HG02798 (cell line): ENCODE measurements around the gene KRTAP2-4.
"Not testable (repeated sequence)": the region's sequence is repeated elsewhere in the genome, so short reads cannot be mapped to it uniquely, and the experiment has no call there.

Experiments used
- ATAC-seq: cut with Tn5 transposase; IDR thresholded peaks from one replicate; pipeline ENCODE4 v1.9.1; 2021; ENCODE audit warnings: mild to moderate bottlenecking; ENCODE audit not compliant: unreplicated experiment, poor library complexity

KRTAP2-4 gene

DNA sequence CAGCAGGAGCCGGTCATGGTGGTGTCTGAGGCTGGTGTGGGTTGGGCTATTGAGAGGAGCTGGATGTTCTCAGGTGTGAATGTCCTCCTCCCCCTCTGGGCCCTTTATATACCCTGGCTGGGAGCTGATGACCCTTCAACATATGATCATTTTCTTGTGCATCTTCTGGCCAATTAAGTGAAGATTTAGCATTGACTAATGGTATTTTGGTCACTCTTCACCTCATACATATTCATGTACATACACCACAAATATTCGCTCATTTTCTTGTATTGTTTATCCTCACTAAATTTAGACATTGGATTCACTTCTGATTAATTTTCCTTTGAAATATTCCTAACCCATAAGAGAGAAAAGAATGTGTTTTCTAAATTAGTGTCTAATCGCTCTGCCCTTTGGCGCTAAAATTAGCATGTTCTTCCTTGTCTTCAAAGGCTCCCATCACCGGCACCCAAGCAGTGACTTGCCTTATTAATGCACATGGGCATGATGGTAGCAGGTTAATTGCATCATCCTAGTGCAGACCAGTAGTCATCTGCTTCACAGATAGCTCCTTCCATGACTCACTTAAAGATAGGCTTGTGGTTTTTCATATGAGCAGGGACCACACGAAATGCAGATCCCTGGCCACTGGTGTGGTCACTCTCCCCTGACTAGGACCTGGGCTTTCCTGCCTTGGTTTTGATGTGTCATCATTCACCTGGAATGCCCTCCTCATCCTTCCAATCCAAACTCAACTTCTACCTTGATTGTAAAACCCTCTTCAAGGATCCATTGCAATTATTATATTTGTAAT, at the start of gene KRTAP2-4:
Gene KRTAP2-4 (minus strand): TSS at position 51 of the 796 bp plus-strand sequence. CDS start 34 bp downstream, at position 17.
- no peak for ATAC-seq

GRCh38 chr17:41111151-41111885, 45.6 kb upstream of the KRTAP2-4 start:
- ATAC-seq, result no peak

DNA sequence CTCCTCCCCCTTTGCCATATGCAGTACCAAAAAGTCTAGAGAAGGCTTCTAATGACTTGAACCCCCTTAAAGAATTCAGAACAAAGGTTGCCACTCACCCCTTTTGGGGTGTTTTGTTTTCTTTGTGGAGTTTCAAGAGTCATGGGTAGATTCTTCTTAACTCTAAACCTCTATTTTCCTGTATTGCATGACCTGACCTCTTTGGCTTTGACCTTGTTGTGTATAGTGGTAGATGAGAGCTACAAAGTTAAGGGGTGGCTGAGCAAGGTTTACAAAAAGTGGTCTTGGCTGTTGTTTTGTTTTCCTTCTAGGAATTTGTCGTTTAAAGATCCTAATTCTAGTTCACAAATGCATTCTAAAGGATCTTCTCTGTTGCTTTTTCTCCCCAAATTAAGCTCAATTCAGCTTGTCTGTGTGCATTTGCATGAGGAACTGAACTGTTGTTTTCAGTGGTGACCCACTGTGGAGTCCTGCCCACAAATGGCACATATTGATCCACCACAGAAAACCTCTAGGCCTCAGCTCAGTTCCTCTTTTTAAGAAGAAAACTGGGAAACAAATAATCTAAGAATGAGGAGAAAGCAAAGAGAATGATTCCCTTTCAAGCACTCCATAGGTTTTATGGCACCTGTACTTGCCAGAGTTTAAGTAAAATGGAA, 43.2 kb upstream of the KRTAP2-4 start:
- ATAC-seq, result not testable (repeated sequence)

DNA sequence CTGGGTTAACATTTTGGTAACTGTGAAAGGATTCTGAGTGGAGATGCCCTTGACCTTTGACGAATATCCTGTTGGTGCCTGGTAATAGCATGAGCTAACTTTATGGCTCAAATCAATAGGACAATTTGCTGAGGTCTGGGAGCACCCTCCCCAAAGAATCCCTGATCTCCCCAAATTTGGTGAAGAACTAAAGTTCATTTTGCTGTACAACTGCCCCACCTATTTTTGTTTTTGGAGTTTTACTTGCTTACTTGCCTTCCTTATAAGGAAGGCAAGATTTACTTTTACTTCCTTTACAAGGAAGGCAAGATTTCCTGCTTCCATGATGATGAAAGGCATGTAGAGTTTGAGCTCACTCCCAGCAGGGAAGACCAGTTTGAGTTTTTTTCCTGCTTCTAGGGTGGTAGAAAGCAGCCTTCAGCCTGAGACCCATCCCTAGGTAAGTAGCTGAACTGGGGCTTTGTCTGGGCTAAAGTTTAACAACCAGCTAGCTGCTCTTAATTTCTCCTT, 42.3 kb upstream of the KRTAP2-4 start:
- ATAC-seq, result no peak

DNA sequence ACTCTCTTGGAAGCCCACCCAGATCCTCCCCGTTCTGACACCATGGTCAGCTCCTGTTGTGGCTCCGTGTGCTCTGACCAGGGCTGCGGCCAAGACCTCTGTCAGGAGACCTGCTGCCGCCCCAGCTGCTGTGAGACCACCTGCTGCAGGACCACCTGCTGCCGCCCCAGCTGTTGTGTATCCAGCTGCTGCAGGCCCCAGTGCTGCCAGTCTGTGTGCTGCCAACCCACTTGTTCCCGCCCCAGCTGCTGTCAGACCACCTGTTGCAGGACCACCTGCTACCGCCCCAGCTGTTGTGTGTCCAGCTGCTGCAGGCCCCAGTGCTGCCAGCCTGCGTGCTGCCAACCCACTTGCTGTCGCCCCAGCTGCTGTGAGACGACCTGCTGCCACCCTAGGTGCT, 39.7 kb upstream of the KRTAP2-4 start, which contains the start of gene KRTAP4-9:
Gene KRTAP4-9 (plus strand): TSS at position 43 of the 400 bp plus-strand sequence. CDS start 0 bp downstream, at position 43.
- ATAC-seq, result not testable (repeated sequence)

DNA sequence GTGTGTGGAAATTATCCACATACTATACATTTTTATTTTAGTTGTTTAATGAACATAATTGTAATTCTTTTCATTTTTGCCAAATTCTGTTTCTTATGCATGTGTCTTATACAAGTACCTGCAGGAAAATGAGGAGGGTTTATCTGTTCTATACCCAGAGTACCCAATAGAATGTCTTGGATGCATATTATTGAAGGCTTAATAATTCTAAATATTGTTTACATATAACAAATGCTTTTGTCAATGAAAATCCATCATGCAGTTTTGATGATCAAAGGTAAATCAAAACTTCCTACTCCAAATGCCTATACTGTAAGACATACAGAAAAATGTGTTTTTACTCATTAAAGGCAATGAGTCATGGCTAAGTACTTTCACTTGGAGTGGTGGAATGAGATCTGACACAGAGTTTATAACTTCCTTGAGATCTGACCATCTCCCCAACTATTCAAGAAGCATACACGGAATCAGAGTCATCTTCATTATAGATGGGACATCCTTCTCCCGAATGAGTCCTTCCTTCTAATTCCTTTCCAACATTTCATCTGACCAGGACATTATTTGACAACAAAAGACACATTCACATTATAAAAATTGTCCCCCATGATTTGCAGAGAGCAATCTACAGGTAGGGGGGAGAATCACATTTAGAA, 38.8 kb upstream of the KRTAP2-4 start:
- not testable (repeated sequence) for ATAC-seq

GRCh38 chr17:41103896-41104295, 38.2 kb upstream of the KRTAP2-4 start:
- ATAC-seq, result no peak

GRCh38 chr17:41101586-41102259, 36.0 kb upstream of the KRTAP2-4 start, which contains the start of gene KRTAP4-16:
TSS of gene KRTAP4-16 (minus strand) at chr17:41102209. CDS start at chr17:41102209, 0 bp downstream.
- ATAC-seq, result no peak

DNA sequence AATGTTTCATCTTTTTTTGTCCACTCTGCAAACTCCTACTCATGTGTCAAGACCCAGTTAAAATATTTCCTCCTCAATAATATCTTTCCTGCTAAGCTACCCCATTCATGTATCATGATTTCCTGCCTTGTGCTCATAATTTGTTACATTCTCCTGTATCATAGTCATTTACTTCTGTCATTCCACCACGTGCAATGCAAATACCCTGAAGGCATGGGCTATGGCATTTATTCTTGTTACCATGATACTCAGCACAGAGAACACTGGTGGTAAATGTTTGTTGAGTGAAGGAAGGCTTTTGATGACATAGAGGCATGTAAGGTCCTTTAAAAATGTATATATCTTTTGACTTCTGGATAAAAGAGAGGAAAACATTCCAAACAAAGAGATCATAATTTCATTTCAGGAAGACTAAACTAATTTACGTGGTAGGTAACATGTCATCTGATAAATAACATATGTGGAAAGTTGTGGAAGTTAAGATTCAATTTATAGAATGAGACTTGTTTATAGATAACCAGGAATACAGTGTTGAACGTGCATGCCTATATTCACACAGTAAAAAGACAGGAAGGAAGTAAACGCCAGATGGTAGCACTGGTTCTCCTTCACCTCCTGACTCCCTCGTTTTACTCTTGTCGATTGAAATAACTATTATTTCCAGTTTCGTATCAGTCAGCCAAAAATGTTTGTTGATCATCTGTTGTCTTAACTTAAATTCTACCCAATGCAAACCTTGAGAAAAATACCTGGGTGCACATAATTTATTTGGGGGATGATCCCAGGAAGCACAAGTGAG, 34.2 kb upstream of the KRTAP2-4 start:
- ATAC-seq, result not testable (repeated sequence)

DNA sequence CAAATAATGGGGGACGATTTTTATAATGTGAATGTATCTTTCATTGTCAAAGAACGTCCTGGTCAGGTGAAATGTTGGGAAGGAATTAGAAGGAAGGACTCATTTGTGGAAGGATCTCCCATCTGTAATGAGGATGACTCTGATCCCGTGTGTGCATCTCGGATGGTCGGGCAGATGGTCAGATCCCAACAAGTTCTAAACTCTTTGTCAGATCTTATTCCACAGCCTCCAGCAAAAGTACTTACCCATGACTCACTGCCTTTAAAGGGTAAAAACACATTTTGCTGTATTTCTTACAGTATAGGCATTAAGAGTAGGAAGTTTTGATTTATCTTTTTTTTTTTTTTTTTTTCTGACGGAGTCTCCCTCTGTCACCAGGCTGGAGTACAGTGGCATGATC, 32.8 kb upstream of the KRTAP2-4 start:
- ATAC-seq, result no peak

DNA sequence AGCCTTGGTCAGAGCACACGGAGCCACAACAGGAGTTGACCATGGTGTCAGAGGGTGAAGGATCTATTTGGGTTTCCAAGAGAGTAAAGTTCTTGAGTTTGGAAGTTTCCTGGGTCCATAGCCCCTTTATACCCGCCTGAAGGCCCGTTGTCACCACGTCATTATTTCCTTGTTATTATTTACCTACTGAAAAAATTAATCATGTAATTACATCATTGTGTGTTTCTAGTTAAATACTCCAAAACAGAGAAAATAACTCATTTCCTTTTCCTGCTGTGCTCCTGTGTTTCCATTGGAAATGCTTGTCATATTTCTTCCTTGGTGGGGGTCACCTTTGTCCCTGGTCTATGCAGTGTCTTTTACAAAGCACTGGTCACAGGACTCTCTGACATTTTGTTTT, 32.4 kb upstream of the KRTAP2-4 start, which contains the start of gene KRTAP4-8:
Gene KRTAP4-8 (minus strand): TSS at position 101 of the 400 bp plus-strand sequence. CDS start 58 bp downstream, at position 43.
- ATAC-seq, result no peak

- ATAC-seq, result no peak
Observed at GRCh38 chr17:41096055-41096454, 30.4 kb upstream of the KRTAP2-4 start.

DNA sequence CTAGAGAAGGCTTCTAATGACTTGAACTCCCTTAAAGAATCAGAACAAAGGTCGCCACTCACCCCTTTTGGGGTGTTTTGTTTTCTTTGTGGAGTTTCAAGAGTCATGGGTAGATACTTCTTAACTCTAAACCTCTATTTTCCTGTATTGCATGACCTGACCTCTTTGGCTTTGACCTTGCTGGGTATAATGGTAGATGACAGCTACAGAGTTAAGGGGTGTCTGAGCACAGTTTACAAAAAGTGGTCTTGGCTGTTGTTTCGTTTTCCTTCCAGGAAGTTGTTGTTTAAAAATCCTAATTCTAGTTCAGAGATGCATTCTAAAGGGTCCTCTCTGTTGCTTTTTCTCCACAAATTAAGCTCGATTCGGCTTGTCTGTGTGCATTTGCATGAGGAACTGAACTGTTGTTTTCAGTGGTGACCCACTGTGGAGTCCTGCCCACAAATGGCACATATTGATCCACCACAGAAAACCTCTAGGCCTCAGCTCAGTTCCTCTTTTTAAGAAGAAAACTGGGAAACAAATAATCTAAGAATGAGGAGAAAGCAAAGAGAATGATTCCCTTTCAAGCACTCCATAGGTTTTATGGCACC, 23.2 kb upstream of the KRTAP2-4 start:
- not testable (repeated sequence) for ATAC-seq

DNA sequence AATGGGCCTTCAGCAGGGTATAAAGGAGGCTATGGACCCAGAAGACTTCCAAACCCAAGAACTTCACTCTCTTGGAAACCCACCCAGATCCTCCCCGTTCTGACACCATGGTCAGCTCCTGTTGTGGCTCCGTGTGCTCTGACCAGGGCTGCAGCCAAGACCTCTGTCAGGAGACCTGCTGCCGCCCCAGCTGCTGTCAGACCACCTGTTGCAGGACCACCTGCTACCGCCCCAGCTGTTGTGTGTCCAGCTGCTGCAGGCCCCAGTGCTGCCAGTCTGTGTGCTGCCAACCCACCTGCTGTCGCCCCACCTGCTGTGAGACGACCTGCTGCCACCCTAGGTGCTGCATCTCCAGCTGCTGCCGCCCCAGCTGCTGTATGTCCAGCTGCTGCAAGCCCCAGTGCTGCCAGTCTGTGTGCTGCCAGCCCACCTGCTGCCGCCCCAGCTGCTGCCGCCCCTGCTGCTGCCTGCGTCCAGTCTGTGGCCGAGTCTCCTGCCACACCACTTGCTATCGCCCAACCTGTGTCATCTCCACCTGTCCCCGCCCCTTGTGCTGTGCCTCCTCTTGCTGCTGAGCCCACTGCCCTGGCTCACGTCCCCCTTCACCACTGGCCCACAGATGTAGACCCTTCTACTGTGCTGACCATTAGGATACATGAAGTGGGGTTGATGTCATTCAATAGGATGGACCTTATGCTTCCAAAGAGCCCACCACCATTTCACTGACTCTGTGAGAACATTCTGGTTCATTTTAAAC, 18.6 kb upstream of the KRTAP2-4 start, which contains the start of gene KRTAP4-7:
Gene KRTAP4-7 (plus strand): TSS at position 51 of the 757 bp plus-strand sequence. CDS start 57 bp downstream, at position 108.
- not testable (repeated sequence) for ATAC-seq

- ATAC-seq, result not testable (repeated sequence)
Observed at GRCh38 chr17:41083427-41083826, 17.7 kb upstream of the KRTAP2-4 start.

- ATAC-seq, result no peak
Observed at GRCh38 chr17:41082626-41083025, 16.9 kb upstream of the KRTAP2-4 start.

DNA sequence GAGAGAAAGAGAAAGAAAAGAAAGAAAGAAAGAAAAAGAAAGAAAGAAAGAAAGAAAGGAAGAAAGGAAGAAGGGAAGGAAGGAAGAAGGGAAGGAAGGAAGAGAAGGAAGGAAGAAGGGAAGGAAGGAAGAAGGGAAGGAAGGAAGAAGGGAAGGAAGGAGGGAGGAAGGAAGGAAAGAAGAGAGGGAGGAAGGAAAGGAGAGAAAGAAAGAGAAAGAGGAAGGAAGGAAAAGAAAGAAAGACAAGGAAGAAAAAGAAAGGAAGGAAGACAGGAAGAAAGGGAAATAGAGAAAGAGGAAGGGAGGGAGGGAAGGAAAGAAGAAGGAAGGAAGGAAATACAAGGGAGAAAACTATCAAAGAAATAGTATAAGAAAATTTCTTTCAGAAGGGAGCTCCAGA, 11.1 kb upstream of the KRTAP2-4 start:
- no peak for ATAC-seq
